GM18861 (cell line): ENCODE data around the gene COLEC12.
"Not testable (repeated sequence)": the region's sequence is repeated elsewhere in the genome, so short reads cannot be mapped to it uniquely, and the experiment has no call there.

ENCODE experiments used
- ATAC-seq: cut with Tn5 transposase; IDR thresholded peaks from one replicate; pipeline ENCODE4 v1.9.1; 2021; ENCODE audit not compliant: unreplicated experiment

Gene COLEC12

DNA sequence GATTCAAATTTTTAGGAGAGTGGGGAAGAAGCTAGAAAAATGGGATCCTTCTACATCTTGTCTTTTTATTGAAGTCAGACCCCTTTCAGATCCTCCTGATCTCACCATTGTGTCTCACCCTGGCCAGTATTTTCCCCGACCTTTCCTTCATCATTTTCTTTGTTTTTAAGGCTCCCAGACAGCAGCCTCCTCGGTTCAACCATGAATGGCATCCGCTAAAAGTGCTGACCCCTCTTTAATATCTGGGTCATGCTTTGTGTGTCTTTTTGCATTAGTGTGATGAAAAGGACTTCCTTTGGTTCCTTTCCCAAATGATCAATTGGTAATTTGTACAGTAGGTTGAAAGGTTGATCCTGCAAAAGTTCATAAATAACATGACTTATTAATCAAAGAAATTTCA is 205.9 kb downstream of the COLEC12 start:
- no peak for ATAC-seq

DNA sequence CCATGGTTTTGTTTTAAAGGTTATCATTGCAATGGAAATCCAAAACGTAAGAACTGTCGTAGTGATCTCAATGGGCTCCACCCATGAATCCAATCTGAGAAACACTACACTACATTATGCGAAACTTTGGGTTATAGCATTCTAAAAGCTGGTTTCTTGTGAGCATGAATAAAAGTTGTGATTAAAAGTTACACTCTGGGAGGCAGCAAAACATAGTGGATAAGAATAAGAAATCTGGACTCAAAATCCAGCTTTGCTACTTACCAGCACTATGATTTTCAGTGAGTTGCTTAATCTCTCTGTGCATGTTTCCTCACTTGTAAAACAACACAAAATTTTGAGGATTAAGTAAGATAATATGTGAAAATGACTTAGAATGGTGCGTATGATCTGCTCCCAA is 207.0 kb downstream of the COLEC12 start:
- ATAC-seq, result no peak

DNA sequence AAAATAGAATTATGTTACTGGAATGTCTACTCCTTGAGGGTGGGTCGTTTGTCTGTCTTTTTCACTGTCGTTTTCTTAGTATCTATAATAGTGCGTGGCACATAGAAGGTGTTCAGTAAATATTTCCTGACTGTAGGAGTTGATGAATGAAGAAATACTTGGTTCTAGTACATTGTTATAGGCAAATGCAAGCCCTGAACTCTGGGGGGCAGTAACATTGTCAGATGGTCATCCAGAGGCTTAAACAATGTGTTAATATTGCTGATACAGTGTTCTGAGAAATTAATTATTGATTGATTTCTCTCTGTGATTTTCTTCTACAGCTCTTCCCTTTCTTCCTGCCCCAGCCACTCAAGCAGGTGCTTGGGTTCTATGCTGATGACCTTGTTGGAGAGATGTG is 208.2 kb downstream of the COLEC12 start:
- ATAC-seq, result no peak

DNA sequence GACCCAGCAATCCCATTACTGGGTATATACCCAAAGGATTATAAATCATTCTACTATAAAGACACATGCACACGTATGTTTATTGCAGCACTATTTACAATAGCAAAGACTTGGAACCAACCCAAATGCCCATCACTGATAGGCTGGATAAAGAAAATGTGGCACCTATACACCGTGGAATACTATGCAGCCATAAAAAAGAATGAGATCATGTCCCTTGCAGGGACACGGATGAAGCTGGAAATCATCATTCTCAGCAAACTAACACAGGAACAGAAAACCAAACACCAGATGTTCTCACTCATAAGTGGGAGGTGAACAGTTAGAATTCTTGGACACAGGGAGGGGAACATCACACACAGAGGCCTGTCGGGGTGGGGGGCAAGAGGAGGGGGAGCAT is 210.5 kb downstream of the COLEC12 start:
- not testable (repeated sequence) for ATAC-seq

DNA sequence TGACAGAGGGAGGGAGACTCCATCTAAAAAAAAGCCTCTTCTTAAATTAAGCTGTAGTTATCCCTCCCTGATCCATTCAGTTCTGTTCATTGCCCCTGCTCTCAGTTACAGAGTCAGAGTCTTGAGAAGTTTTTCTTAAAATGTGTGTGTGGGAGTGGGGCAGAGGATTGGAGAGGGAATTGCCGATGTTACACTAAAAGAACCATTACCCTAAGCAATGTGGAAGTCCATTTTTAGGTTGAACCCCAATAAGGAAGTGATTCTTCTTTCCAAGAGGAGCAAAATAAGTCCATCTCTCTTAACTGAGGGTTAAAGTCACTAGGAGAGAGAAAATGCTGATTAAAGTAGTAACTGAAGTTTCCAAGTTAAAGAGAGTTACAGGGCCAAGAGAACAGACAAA is 211.5 kb downstream of the COLEC12 start:
- no peak for ATAC-seq

DNA sequence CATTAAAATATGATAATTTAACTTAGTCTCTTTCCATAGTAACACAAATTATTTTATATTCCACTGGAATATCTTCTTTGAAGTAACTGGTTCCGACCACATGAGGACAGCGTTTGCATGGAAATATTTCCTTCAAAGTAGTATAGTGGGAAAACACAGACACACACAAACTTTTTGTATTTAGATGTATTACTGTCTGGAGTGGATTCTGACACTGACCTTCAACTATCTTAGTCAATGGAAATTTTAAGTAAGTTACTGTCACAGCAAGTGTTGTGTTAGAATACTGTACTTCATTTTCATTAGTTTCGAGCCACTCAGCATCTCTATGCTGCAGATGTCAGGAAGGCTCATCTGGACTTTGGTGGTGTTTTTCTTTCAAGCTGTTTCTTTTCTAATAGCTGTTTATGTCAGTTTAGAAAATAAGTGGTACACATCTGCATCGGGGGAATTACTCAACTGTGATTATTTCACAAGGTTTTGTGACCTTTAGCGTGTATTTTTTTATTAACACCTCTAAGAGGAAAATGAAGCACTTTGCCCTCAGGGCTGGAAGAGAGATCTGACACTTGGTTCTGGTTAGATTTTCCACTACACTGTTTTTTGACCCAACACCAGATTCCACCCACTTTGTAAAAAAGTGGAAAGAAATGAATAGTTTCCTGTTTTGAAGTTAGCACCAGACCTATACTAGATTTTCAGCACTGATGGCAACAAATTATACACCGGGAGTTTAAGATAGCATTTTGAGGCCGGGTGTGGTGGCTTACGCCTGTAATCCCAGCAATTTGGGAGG is 213.8 kb downstream of the COLEC12 start:
- no peak for ATAC-seq

DNA sequence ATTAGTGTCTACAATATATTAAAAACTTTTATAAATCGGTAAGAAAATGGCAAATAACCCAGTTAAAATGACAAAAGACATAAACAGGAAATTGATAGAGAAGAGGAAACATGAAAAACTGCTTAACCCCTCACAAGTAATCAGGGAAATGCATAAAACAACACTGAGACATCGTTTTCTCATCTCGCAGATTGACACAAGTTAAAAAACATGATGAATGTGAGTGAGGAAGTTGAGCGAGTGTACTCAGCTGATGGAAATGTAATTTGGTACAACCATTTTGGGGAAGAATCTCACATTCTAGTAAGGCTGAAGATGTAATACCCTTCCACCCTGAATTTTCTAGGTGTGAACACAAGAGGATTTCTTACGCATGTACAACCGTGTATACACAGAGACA is 214.7 kb downstream of the COLEC12 start:
- no peak for ATAC-seq

DNA sequence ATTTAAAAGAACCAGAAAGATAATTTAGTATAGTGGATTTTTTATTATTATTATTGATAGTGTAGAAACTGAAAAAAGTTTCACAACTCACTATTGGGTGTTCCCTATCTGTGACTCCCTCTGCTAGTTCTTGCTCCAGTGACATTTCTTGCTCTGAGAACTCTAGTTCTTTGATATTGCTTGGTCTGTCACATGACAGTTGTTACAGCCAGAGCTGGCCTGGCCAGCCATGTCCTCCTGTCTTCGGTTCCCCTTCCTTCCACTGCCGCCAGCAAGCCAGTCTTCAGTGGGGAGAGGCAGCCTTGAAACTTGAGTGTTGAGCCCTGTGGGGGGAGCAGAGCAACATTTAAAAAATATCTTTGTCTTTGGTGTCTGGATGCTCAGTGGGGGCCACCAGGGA is 225.0 kb downstream of the COLEC12 start:
- ATAC-seq, result no peak

DNA sequence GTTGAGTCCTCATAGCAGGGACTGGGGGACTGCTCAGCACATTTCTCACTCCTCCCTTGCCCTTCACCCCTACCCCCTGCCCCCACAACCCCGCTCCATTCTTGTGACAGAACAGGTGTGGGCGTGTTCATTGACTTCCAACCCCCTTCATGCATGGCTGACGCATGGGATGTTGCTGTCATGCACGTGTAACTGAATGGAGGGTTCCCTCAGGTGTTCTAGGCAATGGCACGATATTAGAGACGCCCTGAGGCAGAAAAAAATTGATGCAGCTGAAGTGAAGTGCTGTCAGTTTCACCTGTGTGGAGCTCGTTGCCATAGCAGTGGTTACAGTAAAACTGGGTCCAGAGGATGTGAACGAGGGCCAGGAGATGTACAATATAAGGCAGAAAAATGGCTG is 226.2 kb downstream of the COLEC12 start:
- no peak for ATAC-seq

DNA sequence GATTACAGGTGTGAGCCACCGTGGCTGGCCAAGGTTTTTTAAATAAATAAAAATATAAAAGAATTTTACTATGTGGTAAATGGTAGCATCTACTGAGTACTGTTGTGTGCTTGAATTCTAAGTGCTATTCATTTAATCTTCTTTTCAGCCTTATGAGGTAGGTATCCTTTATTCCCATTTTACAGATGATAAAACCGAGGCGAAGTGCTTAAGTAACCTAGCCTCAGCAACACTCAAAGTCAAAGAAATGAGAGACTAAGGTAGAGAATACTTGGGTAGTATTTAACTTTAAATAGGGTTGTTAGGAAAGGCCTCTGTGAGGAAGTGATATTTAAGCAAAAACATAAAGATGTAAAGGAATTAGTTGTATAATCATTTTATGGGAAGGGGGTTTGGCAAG is 227.0 kb downstream of the COLEC12 start:
- ATAC-seq, result no peak

DNA sequence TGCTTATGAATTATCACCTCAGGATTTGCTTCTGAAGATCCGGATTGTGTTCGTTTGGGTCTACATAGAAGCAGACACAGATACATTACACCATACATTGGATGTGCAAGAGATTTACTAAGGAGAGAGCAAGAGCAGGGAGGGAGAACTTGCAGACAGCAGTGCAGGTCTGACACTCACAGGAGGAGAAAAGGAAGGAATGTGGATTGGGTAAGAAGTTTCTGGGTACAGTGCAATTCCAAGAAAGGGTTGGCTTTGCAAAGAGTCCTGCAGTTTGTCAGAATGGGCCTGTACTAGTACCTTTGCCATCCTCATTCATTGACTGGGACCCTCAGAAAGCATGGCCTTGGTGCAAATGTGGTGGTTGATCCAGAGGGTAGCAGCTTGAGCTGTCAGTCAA is 227.9 kb downstream of the COLEC12 start:
- ATAC-seq, result no peak

DNA sequence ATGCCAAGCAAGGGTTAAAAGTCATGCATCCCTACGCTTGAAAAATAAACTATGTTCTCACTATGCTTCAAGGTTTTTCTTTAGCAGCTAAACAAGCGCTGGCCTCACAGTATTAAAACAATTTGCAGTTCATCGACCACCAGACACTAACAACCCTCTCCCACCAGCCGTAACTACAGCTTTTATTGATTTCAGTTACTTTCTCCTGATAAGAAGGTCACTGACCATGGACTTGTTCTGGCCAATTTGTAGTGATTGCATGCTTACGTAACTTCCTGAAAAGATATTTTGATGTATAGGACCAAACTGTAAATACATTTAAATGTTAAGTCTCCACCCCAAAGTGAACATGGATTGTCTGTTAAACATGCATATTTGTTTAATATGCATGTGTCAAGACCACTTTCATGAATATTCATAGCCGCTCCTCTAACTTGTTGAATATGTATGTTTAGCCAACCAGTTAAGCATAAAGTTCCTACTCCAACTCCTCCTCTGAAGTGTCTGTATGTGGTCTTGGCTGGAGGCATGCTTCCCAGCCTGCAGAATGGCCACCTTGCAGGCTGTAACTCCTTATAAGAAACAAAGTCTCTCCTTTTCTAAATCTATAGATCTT is 230.9 kb downstream of the COLEC12 start:
- ATAC-seq, result no peak

DNA sequence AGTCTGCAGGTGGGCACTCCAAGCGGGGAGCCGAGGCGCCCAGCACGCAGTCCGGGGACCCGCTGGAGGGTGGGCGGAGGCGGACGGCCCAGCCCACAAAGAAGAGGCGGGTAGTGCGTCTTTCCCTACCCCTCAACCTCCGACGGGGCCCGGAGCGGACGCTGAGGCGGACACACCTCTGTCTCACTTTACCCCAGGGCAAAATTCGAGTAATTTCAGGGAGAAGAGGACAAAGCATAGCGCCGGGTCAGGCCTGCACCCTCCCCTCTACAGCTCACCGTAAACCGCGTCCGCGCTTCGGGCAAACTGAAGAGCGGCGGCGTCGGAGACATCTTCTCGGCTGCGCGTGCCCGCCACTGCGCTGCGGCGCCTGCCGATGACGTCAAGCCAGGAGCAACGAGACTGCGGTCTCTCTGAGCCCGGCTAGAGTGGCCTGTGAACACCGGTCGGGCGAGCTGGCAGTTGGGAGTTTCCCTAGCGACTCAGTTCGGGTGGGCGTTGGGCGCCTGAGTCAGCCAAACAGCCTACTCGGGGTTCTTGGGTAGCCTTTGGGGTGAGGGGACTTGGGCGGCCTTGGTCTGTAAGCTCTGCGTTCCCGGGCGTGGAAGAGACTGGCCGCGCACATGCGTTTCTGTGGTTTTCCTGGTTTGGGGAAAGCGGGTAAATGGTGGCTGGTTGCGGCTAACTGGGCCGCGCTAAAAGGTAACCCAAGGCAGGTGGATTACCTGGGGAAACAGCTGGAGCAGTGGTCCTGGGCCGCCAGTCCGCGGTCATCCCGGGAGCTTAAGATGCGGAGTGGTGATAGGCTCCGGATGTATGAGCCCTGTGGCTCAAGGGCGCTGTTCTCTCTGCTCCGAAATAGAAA is 232.6 kb downstream of the COLEC12 start, which contains the start of gene THOC1:
Gene THOC1 (minus strand): TSS at position 360 of the 865 bp plus-strand sequence. CDS start 28 bp downstream, at position 332.
- ATAC-seq, result peak; percentile 88

DNA sequence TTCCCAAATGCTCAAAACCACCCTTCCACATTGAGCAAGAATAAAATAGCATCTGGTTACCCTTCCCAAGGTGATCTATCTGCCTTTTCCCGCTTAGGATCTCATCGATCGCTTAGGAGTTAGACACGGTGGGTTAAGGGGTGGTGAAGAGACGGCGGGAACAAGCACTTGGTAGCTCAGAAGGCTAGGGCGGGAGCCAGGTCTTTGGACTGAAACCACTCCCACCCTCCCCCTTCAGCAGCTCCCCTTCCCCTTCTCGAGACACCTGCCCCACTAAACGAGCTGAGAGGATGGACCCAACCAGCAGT is 233.2 kb downstream of the COLEC12 start:
- ATAC-seq, result no peak
